Spinal cord (tissue), 10 donors: ENCODE data around the gene WDR90. TPM values are rescaled to one million over a fixed set of nuclear protein-coding genes. Genes with fewer than 3 reads are reported as not detected.
"Not testable (repeated sequence)": the region's sequence is repeated elsewhere in the genome, so short reads cannot be mapped to it uniquely, and the experiment has no call there.

ENCODE experiments used
- DNase-seq, 6 donors: peaks; one replicate each; pipeline versions ENCODE4 v3.0.0 to v3.0.0-alpha.2; 2013 to 2015; ENCODE audit warnings: low spot score in 6 of 6, low read depth in 4 of 6
- H3K27ac ChIP-seq: one replicate; pipeline ENCODE4 v1.5.1; 2013; ENCODE audit warnings: low read depth, low read length, control low read depth
- H3K27me3 ChIP-seq: one replicate; pipeline ENCODE4 v1.6.1; 2013; ENCODE audit warnings: low read length; ENCODE audit not compliant: control insufficient read depth, insufficient read depth
- H3K36me3 ChIP-seq: one replicate; pipeline ENCODE4 v1.6.1; 2013; ENCODE audit warnings: low read length; ENCODE audit not compliant: control insufficient read depth, insufficient read depth
- H3K4me1 ChIP-seq: one replicate; pipeline ENCODE4 v1.6.1; 2013; ENCODE audit warnings: low read length; ENCODE audit not compliant: control insufficient read depth, insufficient read depth
- H3K4me3 ChIP-seq: one replicate; pipeline ENCODE4 v1.5.1; 2013; ENCODE audit warnings: low read depth, low read length, control low read depth
- H3K9me3 ChIP-seq: one replicate; pipeline ENCODE4 v1.6.1; 2013; ENCODE audit warnings: low read length; ENCODE audit not compliant: control insufficient read depth, insufficient read depth
- WGBS: methylation state at CpG from one replicate; pipeline ENCODE4 v1.1.5; 2013; ENCODE audit warnings: missing lambda C conversion rate; ENCODE audit not compliant: insufficient coverage; 5-methylcytosine and 5-hydroxymethylcytosine counted together
- polyA plus RNA-seq, 2 donors: library from polyadenylated mRNA; unstranded; fragments of 120-200 nt; gene quantifications; one replicate each; pipeline ENCODE4 v1.2.1, GENCODE V29; 2013; ENCODE audit not compliant: insufficient read length in 2 of 2
- total RNA-seq, 2 donors: library from RNA; depleted of rRNA in 1 of 2; stranded (reverse); fragments of 120-200 nt in 1 of 2; fragments of >200 nt in 1 of 2; gene quantifications; one replicate each; pipeline versions ENCODE4 v1.2.3 to v1.2.4, GENCODE V29; 2013 to 2014
- donor health status: healthy.

The WDR90 gene
- total and polyA plus RNA-seq, 4 donors: 8.3 to 63.1 (median 39.2) TPM

- 48% methylated on average over 12 of the region's 14 CpGs for WGBS
Measured at GRCh38 chr16:707062-707538, 57.9 kb downstream of the WDR90 start.

GRCh38 chr16:708019-708418 lies 58.9 kb downstream of the WDR90 start:
- H3K27me3 ChIP-seq: peaks cover 24% of the 10 kb centered on the region
- no peak overlapping the region for H3K27ac ChIP-seq
- peaks cover 81% of the 10 kb centered on the region for H3K4me1 ChIP-seq
- no peak for DNase-seq
- H3K9me3 ChIP-seq: no peaks in the 10 kb centered on the region
- H3K4me3 ChIP-seq: no peak overlapping the region
- 76% methylated on average over 3 of the region's 3 CpGs for WGBS
- H3K36me3 ChIP-seq: peaks cover 17% of the 10 kb centered on the region

More at GRCh38 chr16:707062-707538, 57.9 kb downstream of the WDR90 start:
- no peak for DNase-seq
- H3K27me3 ChIP-seq: peaks cover 28% of the 10 kb centered on the region
- H3K4me3 ChIP-seq: no peak overlapping the region
- H3K36me3 ChIP-seq: peaks cover 26% of the 10 kb centered on the region
- no peak overlapping the region for H3K27ac ChIP-seq
- H3K9me3 ChIP-seq: no peaks in the 10 kb centered on the region
- H3K4me1 ChIP-seq: peaks cover 89% of the 10 kb centered on the region

- Histone ChIP-seq H3K4me1 (peaks cover 76% of the 10 kb centered on the region), H3K27me3 (peaks cover 24% of the 10 kb centered on the region), H3K9me3 (no peaks in the 10 kb centered on the region), H3K27ac (peak overlapping the region; percentile 35), H3K4me3 (no peak overlapping the region), H3K36me3 (peaks cover 8% of the 10 kb centered on the region)
- no peak for DNase-seq
- WGBS: 72% methylated on average over 2 of the region's 4 CpGs
Measured at GRCh38 chr16:708959-709358, 59.8 kb downstream of the WDR90 start.

GRCh38 chr16:709566-710499 lies 60.7 kb downstream of the WDR90 start:
- H3K4me3 ChIP-seq: no peak overlapping the region
- DNase-seq: peak; percentile 68 to 98 (median 91)
- H3K27me3 ChIP-seq: peaks cover 16% of the 10 kb centered on the region
- H3K9me3 ChIP-seq: no peaks in the 10 kb centered on the region
- peaks cover 76% of the 10 kb centered on the region for H3K4me1 ChIP-seq
- peaks cover 6% of the 10 kb centered on the region for H3K36me3 ChIP-seq
- WGBS: 8% methylated on average over 29 of the region's 30 CpGs
- H3K27ac ChIP-seq: peak overlapping the region; percentile 90

GRCh38 chr16:710500-711075 lies 61.4 kb downstream of the WDR90 start:
- WGBS: 52% methylated on average over 20 of the region's 21 CpGs
- H3K36me3 ChIP-seq: peaks cover 6% of the 10 kb centered on the region
- peak overlapping the region; percentile 90 for H3K27ac ChIP-seq
- no peak for DNase-seq
- peaks cover 14% of the 10 kb centered on the region for H3K27me3 ChIP-seq
- peaks cover 74% of the 10 kb centered on the region for H3K4me1 ChIP-seq
- no peaks in the 10 kb centered on the region for H3K9me3 ChIP-seq
- H3K4me3 ChIP-seq: no peak overlapping the region

- peaks cover 76% of the 10 kb centered on the region for H3K4me1 ChIP-seq
- 61% methylated on average over 12 of the region's 12 CpGs for WGBS
- peaks cover 18% of the 10 kb centered on the region for H3K27me3 ChIP-seq
- peaks cover 6% of the 10 kb centered on the region for H3K36me3 ChIP-seq
- H3K9me3 ChIP-seq: no peaks in the 10 kb centered on the region
- no peak for DNase-seq
- peak overlapping the region; percentile 90 for H3K27ac ChIP-seq
- H3K4me3 ChIP-seq: no peak overlapping the region
Measured at GRCh38 chr16:711084-711483, 61.9 kb downstream of the WDR90 start.

- peaks cover 18% of the 10 kb centered on the region for H3K27me3 ChIP-seq
- peaks cover 8% of the 10 kb centered on the region for H3K36me3 ChIP-seq
- H3K9me3 ChIP-seq: no peaks in the 10 kb centered on the region
- H3K4me3 ChIP-seq: no peak overlapping the region
- peak in 2 of 6 donors; percentile 82 for DNase-seq
- H3K27ac ChIP-seq: no peak overlapping the region
- peaks cover 76% of the 10 kb centered on the region for H3K4me1 ChIP-seq
- WGBS: 8% methylated on average over 12 of the region's 25 CpGs
Measured at GRCh38 chr16:711548-712320, 62.6 kb downstream of the WDR90 start.

GRCh38 chr16:712740-713250 lies 63.6 kb downstream of the WDR90 start:
- not testable (repeated sequence) for H3K4me3 ChIP-seq, H3K9me3 ChIP-seq, DNase-seq, H3K27ac ChIP-seq
- WGBS: 48% methylated on average over 7 of the region's 13 CpGs
- peaks cover 19% of the 10 kb centered on the region for H3K36me3 ChIP-seq
- H3K4me1 ChIP-seq: peaks cover 78% of the 10 kb centered on the region
- peaks cover 15% of the 10 kb centered on the region for H3K27me3 ChIP-seq

GRCh38 chr16:714079-714478 lies 64.9 kb downstream of the WDR90 start:
- Histone ChIP-seq H3K27ac (peak overlapping the region; percentile 59), H3K36me3 (peaks cover 32% of the 10 kb centered on the region), H3K4me3 (peak overlapping the region; percentile 34), H3K4me1 (peaks cover 78% of the 10 kb centered on the region), H3K27me3 (peaks cover 11% of the 10 kb centered on the region), H3K9me3 (no peaks in the 10 kb centered on the region)
- no peak for DNase-seq
- 64% methylated on average over 11 of the region's 11 CpGs for WGBS
